ENCODE measurements around the gene GDF15.
"Not testable (repeated sequence)": the region's sequence is repeated elsewhere in the genome, so short reads cannot be mapped to it uniquely, and the experiment has no call there.

GDF15 gene

DNA sequence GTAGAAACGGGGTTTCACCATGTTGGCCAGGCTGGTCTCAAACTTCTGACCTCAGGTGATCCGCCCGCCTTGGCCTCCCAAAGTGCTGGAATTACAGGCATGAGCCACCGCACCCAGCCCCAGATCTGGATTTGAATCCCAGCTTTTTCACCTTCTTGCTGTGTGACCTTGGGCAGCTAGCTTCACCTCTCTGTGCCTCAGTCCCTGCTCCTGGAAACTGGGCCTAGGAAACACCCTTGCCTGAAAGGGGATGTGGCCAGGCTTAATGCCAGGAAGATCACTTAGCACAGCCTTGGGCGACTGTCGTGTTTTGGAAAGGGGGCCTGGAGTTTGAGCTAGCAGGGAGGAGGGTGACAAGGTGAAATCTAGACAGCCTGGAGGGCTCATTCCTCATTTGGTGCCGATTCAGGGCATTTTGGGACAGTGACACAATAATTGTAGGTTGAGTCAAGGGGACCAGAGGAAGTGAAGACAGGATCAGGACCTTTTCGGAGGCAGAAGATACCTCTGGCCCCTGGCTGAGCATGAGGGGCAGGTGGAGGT is 43.8 kb upstream of the GDF15 start:
- ATAC-seq = no peak
- no peak for TF ChIP-seq ZC3H10 (CRISPR knock-in tag; IDR thresholded peaks at IDR 0.05)
- no peak for TF ChIP-seq ISL1 (CRISPR knock-in tag; IDR thresholded peaks at IDR 0.05)
- TF ChIP-seq, protein P1, sequence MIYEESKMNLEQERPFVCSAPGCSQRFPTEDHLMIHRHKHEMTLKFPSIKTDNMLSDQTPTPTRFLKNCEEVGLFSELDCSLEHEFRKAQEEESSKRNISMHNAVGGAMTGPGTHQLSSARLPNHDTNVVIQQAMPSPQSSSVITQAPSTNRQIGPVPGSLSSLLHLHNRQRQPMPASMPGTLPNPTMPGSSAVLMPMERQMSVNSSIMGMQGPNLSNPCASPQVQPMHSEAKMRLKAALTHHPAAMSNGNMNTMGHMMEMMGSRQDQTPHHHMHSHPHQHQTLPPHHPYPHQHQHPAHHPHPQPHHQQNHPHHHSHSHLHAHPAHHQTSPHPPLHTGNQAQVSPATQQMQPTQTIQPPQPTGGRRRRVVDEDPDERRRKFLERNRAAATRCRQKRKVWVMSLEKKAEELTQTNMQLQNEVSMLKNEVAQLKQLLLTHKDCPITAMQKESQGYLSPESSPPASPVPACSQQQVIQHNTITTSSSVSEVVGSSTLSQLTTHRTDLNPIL (CRISPR knock-in tag; IDR thresholded peaks at IDR 0.05; ENCODE audit: low read depth) = no peak
- TF ChIP-seq PPARA (CRISPR knock-in tag; IDR thresholded peaks at IDR 0.05; ENCODE audit: borderline replicate concordance) = no peak
- no peak for TF ChIP-seq GLIS3 (CRISPR knock-in tag; IDR thresholded peaks at IDR 0.05)
- no peak for TF ChIP-seq ARNTL (CRISPR knock-in tag; IDR thresholded peaks at IDR 0.05; ENCODE audit: borderline replicate concordance, low read depth)
- TF ChIP-seq SNAI2 (CRISPR knock-in tag; IDR thresholded peaks at IDR 0.05) = no peak
- TF ChIP-seq, protein P2, sequence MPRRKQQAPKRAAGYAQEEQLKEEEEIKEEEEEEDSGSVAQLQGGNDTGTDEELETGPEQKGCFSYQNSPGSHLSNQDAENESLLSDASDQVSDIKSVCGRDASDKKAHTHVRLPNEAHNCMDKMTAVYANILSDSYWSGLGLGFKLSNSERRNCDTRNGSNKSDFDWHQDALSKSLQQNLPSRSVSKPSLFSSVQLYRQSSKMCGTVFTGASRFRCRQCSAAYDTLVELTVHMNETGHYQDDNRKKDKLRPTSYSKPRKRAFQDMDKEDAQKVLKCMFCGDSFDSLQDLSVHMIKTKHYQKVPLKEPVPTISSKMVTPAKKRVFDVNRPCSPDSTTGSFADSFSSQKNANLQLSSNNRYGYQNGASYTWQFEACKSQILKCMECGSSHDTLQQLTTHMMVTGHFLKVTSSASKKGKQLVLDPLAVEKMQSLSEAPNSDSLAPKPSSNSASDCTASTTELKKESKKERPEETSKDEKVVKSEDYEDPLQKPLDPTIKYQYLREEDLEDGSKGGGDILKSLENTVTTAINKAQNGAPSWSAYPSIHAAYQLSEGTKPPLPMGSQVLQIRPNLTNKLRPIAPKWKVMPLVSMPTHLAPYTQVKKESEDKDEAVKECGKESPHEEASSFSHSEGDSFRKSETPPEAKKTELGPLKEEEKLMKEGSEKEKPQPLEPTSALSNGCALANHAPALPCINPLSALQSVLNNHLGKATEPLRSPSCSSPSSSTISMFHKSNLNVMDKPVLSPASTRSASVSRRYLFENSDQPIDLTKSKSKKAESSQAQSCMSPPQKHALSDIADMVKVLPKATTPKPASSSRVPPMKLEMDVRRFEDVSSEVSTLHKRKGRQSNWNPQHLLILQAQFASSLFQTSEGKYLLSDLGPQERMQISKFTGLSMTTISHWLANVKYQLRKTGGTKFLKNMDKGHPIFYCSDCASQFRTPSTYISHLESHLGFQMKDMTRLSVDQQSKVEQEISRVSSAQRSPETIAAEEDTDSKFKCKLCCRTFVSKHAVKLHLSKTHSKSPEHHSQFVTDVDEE (CRISPR knock-in tag; IDR thresholded peaks at IDR 0.05) = no peak
- TF ChIP-seq OSR1 (CRISPR knock-in tag; IDR thresholded peaks at IDR 0.05) = no peak
- TF ChIP-seq BACH2 (CRISPR knock-in tag; IDR thresholded peaks at IDR 0.05; ENCODE audit: borderline replicate concordance) = no peak
- TF ChIP-seq ZNF8 (CRISPR knock-in tag; IDR thresholded peaks at IDR 0.05) = no peak
- TF ChIP-seq, protein P3, sequence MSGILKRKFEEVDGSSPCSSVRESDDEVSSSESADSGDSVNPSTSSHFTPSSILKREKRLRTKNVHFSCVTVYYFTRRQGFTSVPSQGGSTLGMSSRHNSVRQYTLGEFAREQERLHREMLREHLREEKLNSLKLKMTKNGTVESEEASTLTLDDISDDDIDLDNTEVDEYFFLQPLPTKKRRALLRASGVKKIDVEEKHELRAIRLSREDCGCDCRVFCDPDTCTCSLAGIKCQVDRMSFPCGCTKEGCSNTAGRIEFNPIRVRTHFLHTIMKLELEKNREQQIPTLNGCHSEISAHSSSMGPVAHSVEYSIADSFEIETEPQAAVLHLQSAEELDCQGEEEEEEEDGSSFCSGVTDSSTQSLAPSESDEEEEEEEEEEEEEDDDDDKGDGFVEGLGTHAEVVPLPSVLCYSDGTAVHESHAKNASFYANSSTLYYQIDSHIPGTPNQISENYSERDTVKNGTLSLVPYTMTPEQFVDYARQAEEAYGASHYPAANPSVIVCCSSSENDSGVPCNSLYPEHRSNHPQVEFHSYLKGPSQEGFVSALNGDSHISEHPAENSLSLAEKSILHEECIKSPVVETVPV (CRISPR knock-in tag; IDR thresholded peaks at IDR 0.05) = no peak
- no peak for TF ChIP-seq CSDC2 (CRISPR knock-in tag; IDR thresholded peaks at IDR 0.05)

DNA sequence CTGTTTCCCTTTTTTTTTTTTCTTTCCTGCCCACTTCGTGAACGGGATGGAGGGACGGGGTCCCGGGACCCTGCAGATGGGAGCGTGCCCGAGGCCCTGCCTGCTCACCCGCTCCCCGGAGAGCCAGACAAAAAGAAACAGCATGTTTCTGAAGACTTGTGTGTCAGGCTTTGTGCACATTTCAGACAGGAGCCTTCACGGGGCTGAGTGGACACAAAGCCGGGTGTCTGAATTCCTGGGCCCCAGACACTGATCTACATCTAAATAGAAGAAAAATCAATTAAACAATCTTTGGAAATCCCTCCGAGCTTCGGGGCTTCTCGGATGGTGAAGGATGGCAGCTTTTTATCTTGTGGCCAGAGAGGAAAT is 41.4 kb upstream of the GDF15 start:
- TF ChIP-seq PPARA (CRISPR knock-in tag; IDR thresholded peaks at IDR 0.05; ENCODE audit: borderline replicate concordance) = no peak
- TF ChIP-seq ZNF70 (CRISPR knock-in tag; IDR thresholded peaks at IDR 0.05) = no peak
- no peak for TF ChIP-seq ZNF8 (CRISPR knock-in tag; IDR thresholded peaks at IDR 0.05)
- TF ChIP-seq RARB (CRISPR knock-in tag; IDR thresholded peaks at IDR 0.05) = no peak
- ATAC-seq = no peak

DNA sequence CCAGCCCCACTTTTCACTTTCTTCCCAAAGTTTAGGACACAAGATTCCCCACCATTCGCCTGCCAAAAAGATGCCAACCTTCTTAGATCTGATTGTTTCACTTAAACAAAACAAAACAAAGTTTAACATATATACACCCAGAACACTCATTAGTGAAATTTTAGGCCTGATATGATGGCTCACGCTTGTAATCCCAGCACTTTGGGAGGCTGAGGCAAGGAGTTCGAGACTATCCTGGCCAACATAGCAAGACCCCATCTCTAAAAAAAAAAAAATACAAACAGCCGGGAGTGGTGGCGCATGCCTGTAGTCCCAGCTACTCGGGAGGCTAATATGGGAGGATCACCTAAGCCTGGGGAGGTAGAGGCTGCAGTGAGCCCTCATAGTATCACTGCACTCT is 40.7 kb upstream of the GDF15 start:
- no peak for TF ChIP-seq CSDC2 (CRISPR knock-in tag; IDR thresholded peaks at IDR 0.05)
- no peak for TF ChIP-seq ESRRG (CRISPR knock-in tag; IDR thresholded peaks at IDR 0.05)
- ATAC-seq = no peak

DNA sequence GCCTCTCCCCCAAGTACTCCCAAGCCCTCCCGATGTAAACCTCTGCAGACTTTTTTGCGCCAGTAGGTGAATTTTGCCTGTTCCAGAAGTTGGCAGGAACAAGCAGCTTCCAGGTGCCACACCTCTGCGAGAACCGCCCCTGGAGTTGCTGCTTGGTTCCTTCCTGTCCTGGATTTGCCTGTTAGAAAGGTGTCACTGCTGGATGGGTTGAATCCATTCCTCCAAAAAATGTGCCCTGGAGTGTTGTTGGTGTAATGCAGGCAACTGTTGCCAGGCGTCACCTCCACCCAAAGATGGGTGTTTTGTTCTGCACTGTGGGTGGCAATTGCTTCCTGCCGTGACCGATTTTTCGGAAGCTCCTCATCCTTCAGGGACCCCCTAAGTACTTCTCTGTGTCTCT is 39.9 kb upstream of the GDF15 start:
- TF ChIP-seq ESRRG (CRISPR knock-in tag; IDR thresholded peaks at IDR 0.05) = no peak
- no peak for TF ChIP-seq ZNF70 (CRISPR knock-in tag; IDR thresholded peaks at IDR 0.05)
- no peak for TF ChIP-seq SNAI2 (CRISPR knock-in tag; IDR thresholded peaks at IDR 0.05)
- TF ChIP-seq ARNTL (CRISPR knock-in tag; IDR thresholded peaks at IDR 0.05; ENCODE audit: borderline replicate concordance, low read depth) = no peak
- TF ChIP-seq ZC3H10 (CRISPR knock-in tag; IDR thresholded peaks at IDR 0.05) = no peak
- no peak for TF ChIP-seq BACH2 (CRISPR knock-in tag; IDR thresholded peaks at IDR 0.05; ENCODE audit: borderline replicate concordance)
- TF ChIP-seq RARB (CRISPR knock-in tag; IDR thresholded peaks at IDR 0.05) = no peak
- no peak for ATAC-seq

DNA sequence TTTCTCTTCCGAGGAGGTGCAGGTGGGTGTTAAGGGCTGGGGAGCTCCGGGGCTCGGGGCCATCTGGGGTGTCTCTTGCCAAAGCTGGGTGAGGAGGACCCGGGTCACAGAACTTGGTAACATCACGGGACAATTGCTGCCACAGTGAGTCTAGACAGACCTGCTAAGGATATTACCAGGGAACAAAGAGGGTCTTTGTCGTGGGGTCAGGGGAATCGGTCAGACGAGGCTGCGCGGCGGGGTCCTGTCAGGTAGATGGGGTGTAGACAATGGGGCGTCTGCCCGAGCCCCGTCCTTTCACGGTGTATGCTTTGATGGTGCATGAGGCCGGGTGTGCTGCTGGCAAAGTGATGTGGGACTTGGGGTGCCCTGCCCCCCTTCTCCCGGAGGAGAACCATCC is 37.8 kb upstream of the GDF15 start:
- ATAC-seq = no peak
- TF ChIP-seq BACH2 (CRISPR knock-in tag; IDR thresholded peaks at IDR 0.05; ENCODE audit: borderline replicate concordance) (no peak), ESRRG (CRISPR knock-in tag; IDR thresholded peaks at IDR 0.05) (no peak), ZNF565 (CRISPR knock-in tag; conservative IDR thresholded peaks at IDR 0.05; ENCODE audit: low read depth) (no peak), OSR1 (CRISPR knock-in tag; IDR thresholded peaks at IDR 0.05) (no peak), ZFP3 (CRISPR knock-in tag; IDR thresholded peaks at IDR 0.05) (no peak), ZC3H10 (CRISPR knock-in tag; IDR thresholded peaks at IDR 0.05) (no peak)
- TF ChIP-seq, protein P2 (CRISPR knock-in tag; IDR thresholded peaks at IDR 0.05) = no peak

DNA sequence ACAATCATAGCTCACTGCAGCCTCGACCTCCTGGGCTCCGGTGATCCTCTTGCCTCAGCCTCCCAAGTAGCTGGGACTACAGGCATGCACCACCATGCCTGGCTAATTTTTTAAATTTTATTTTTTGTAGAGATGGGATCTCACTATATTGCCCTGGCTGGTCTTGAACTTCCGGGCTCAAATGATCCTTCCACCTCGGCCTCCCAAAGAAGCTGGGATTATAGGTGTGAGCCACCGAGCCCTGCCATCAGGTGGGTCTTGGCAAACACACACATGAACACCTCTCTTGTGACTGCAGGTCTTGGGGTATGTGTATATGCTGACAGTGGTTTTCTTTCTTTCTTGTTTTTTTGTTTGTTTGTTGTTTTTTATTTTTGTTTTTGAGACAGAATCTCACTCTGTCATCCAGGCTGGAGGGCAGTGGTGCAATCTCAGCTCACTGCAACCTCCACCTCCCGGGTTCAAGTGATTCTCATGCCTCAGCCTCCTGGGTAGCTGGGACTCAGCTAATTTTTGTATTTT is 37.1 kb upstream of the GDF15 start:
- ATAC-seq = not testable (repeated sequence)

Data from SK-N-SH treated with all-trans-retinoic acid at 6 μM for 48 hours (cell line).